Stimulated activated CD4-positive, alpha-beta T cell treated with anti-CD3 and anti-CD28 coated beads, Interleukin-4, amount 100 ng/mL, for 24 hours (primary cell): ENCODE measurements around the gene AMZ1.
"Not testable (repeated sequence)": the region's sequence is repeated elsewhere in the genome, so short reads cannot be mapped to it uniquely, and the experiment has no call there.

ENCODE experiments used
- DNase-seq: peaks from one replicate; pipeline ENCODE4 v3.0.0-alpha.2; 2020

The AMZ1 gene

DNA sequence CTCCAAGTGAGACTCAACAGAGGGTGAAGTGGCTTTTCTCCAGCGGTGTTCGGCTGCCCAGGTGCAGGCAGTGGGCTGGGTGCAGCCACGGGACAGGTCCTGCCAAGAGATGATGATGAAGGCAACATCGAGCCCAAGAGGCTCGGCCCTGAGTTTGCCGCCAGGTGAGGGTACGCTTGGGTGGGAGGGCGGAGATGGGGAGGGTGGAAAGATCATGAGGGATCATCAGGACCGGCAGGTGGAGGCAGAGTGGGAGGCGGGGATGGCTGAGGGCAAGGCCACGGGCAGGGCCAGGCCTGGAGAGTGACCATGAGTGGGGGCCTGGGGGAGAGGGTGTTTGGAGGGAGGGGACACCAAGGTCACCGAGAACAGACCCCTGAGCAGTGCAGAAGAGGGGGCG, 17.8 kb upstream of the AMZ1 start:
- no peak for DNase-seq

DNA sequence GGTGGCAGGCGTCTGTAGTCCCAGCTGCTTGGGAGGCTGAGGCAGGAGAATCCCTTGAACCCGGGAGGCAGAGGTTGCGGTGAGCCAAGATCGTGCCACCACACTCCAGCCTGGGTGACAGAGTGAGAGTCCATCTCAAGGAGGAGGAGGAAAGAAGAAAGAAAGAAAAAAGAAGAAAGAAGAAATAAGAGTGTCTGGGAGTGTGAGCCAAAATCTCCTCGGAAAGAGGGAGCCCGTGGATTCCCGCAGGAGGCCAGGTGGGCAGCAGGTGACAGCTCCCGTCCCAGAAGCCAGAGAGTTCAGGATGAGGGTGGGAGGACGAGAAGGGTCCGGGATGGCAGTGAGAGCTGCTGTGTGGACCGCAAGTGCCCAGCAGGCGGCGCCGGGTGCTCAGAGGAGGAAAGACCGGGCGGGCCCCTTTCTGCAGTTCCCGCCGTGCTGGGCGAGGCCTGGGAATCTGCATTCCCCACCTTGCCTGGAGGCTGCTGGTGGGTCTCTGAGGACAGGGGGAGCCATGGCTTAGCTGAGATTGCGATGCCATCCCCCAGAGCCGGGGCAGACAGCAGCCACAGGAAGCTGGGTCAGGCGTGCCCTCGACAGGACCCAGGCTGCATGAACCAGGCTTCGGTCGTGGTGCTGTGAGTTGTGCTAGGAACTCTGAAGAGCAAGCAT, 17.1 kb upstream of the AMZ1 start:
- peak; percentile 73 for DNase-seq

DNA sequence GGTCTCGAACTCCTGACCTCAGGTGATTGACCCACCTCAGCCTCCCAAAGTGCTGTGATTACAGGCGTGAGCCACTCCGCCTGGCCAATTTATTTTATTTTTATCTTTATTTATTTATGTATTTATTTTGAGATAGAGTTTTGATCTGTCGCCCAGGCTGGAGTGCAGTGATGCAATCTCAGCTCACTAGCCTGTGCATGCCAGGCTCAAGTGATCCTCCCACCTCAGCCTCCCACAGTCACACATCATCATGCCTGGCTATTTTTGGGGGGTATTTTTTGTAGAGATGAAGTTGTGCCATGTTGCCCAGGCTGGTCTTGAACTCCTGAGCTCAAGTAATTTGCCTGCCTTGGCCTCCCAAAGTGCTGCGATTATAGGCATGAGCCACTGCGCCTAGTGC, 14.8 kb upstream of the AMZ1 start:
- DNase-seq, result not testable (repeated sequence)

DNA sequence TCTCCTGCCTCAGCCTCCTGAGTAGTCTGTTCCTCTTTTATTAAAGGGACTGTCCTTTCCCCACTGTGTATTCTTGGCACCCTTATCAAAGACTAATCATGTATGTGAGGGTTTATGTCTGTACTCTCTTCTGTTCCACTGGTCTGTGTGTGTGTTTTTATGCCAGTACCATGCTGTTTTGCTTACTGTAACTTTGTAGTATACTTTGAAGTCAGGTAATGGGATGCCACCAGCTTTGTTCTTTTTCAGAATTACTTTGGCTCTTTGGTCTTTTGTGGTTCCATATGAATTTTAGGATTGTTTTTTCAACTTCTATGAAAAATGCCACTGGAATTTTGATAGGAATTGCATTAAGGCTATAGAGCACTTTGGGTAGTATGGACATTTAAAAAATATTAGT, 14.1 kb upstream of the AMZ1 start:
- DNase-seq, result no peak

DNA sequence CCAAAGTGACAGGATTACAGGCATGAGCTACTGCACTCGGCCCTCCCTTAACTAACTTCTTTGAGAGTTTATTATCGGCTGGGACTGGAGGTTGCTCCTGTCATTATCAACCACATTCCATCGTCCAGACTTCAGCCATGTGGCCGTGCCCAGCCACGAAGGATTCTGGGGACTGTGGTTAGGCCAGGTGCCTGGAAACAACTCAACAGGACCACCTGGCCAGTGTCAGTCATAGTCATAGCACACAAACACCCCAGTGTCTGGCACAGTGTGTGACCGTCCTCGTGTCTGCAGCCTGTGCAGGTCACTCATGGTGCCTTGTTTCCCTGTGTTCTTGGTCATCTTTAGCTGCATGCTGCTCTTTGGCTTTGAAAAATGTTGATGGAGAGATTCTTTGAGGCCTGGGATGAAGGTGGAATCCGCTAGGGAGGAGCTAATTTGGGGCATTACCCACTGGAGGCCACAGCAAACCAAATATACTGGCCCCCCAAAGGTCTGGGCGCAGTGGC, 12.7 kb upstream of the AMZ1 start:
- DNase-seq, result no peak

DNA sequence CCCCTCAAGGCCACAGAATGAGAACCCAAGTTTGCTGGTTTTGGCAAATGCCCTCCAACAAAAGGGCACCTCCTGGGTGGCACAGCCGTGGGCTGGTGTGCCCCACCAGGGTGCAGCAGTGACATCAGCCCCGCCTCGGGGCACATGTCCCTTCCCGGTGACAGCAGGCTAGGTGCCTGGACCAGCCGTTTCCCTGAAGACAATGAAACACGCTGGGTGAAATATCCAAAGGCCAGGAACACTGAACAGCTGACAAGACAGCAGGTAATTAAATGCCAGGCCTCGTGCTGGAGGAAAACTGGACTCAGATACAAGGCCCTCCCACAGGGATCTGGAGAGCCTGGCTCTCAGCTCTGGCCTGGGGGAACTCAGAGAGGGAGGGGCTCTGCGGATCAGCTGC, 11.4 kb upstream of the AMZ1 start:
- not testable (repeated sequence) for DNase-seq

DNA sequence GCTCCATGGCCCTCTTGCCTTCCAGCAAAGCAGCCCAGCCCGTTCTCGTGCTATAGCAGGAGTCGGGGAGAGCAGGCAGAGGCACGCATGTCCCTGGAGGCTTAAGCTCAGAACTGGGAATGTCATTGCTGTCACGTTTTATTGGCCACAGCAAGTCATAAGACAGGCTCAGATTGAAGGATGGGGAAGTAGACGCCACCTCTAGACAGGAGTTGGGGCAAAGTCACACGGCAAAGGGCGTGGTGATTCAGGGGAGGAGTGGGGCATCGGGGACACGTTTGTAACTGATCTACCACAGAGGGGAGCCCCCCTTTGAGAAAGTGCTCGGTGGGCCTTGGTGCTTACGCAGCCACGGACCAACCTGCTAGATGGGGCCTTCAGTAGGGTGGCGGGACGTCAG, 9.5 kb upstream of the AMZ1 start:
- DNase-seq, result not testable (repeated sequence)

DNA sequence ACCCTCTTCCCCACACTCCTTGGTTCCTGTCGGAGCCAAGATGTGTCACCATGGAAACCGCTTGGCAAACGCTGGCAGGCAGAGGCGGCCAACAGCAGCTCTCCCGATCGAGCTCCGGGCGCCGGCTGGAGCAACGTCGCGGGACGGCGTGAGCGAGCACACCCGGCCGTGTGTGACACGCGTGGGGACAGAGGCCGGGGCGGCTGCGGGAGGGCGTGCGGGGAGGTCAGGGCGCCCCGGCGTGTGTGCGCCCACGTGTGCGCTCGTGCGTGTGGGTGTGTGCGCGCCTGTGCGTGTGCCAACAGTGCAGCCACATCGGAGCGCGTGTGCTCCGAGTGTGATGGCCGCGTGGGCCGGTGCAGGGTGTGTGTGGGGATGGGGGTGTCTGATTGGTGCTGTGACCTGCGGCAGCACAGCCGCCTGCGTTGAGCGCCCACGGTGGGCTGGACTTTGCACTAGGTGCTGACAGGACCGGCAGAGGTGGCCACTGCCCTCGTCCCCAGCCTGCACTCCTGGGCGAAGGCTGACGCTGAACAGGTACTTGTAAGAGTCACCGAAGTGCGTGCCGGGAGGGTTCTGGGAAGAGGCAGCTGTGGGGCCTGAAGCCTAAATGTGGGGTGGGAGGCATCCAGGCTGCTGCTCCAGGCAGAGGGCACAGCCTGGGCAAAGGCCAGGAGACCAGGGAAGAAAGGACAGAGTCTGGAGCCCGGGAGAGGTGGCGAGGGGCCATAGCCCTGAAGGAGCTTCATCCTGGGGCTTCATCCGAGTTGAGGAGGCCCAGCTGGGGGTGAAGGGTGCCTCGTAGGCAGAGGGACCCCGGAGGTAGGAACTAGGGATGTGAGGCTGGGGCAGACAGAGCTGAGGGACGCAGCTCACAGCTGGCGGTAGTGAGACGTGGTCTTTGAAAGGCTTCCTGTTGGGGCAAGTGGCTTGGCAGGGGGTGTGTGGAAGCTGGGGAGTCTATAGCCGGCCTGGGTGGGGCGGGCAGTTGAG, 8.6 kb upstream of the AMZ1 start:
- DNase-seq, result not testable (repeated sequence)

DNA sequence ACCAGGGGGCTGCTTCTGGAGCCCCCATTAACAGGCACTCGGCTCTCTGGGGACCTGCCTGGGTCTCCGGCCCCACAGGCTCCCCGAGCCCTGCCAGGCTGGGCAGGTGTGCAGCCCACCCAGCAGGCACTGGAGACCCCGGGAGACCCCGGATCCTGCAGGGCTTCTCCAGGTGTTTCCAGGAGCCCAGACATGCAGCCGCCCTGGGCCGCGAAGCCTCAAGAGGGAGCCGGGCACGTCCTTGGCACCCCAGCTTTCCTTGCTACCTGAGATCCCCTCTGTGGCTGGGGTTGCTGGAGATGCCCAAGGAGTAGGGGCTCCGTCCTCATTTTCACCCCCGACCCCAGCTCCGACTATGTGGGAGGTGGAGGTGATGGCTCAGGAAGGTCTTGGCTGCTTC, 7.7 kb upstream of the AMZ1 start:
- no peak for DNase-seq

DNA sequence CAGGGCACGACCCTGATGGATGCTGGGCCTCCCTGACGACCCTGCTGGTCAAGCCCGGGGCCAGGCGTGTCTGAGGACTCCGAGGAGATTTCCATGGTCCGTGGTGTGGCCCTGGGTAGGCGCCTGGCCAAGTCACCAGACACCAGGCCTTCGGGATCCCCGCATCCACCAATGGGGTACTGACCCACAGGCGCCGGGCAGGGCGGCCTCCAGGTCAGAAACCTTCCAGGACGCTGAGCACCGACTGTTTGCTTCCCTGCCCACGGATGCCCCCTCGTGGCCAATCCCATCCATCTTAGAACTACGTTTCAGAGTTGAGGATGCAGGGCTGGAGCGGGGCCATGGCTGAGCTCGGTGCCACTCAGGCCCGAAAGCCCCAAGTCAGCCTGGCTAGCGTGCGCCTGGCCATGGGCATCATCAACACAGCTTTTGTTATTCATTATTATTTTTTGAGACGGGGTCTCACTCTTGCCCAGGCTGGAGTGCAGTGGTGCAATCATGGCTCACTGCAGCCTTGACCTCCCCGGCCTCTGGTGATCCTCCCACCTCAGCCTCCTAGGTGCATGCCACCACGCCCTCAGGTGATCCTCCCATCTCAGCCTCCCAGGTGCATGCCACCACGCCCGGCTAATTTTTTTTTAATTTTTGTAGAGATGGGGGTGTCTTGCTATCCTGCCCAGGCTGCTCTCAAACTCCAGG, 7.1 kb upstream of the AMZ1 start:
- peak; percentile 55 for DNase-seq

DNA sequence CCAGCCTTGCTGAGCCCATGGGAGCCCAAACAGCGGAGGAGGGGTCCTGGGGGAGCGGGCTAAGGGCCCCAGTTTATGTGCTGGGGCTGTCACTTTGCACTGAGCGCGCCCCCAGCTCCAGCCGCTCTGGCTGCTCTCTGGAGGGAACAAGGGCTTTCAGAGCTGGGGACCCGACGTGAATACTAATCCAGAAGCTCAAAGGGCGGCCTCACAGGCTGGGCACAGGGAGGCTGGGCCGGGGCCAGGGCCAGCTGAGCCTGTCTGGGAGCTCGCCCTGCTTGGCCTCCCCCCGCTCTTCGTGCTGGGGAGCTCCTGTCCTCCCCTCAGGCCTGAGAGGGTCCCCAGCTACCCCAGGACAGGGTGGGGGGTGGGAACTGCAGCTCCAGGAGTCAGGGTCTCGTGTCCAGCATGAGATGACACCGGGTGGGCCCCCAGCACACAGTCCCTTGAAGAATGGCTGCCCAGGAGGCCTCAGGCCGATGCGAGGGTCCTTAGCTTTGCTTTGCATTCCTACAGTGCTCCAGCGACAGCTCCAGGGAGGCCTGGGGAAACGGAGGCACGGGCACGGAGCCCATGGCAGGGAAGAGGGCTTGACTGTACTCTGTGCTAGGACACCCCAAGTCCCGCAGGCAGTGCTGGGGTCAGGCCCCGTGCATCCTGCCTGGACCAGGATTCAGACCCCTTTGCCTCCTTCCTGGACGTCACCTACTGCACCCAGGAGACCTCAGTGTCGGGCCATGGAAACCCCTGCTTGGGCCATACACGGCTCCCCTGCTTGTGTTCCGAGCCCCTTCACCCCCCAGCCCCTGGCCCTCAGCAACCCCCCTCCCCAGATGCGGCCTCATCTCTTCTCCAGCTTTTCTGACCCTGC, 5.8 kb upstream of the AMZ1 start:
- DNase-seq, result no peak

DNA sequence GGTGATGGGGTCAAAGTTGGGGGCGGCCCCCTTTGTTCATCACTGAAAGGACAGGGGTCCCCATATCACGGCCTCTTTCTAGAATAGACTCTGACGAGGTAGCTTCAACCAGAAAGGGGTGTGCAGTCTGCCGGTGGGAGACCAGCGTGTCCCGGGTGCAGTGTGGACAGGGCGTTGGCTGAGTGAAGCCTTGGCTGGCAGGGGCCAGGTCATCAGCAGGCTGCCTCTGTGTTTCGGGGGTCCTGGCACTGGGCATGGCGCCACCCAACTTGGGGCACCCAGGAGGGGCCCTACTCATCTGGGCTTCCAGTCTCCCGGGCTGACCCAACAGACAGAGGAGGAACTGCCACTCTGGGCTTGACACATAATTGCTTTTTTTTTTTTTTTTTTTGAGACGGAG, 3.5 kb upstream of the AMZ1 start:
- no peak for DNase-seq

DNA sequence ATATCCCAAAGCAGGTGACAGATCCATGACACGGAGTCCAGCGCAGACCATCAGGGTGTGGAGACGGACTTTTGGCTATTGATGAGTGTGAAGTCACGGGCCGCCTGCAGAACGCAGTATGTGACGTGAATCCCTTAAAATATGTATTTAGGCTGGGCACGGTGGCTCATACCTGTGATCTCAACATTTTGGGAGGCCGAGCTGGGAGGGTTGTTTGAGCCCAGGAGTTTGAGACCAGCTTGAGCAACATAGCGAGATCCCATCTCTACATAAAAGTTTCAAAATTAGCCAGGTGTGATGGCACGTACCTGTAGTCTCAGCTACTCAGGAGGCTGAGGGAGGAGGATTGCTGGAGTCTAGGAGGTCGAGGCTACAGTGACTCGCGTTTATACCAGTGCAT, 1.9 kb upstream of the AMZ1 start:
- no peak for DNase-seq

DNA sequence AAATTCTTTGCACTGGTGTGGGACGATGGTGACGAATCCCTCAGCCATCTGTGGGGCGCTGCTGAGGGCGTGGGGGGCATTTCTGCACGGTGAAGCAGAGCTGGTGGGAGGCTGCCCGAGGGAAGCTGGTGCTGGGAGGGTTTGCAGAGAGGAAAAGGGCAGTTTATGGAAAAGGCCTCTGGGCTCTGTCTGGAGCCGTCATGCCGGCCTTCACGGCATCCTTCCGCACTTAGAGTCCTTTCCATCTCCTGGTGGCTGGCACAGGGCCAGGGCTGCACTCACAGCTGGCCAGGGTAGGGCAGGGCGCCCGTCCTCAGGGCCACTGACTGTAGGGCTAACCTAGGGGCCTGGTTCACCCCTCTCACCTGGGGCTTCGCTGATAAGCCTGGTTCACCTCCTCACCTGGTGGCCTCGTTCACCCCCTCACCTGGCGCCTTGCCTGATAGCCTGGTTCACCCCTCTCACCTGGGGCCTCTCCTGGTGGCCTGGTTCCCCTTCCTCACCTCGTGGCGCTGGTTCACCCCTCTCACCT, 598 bp upstream of the AMZ1 start:
- no peak for DNase-seq

DNA sequence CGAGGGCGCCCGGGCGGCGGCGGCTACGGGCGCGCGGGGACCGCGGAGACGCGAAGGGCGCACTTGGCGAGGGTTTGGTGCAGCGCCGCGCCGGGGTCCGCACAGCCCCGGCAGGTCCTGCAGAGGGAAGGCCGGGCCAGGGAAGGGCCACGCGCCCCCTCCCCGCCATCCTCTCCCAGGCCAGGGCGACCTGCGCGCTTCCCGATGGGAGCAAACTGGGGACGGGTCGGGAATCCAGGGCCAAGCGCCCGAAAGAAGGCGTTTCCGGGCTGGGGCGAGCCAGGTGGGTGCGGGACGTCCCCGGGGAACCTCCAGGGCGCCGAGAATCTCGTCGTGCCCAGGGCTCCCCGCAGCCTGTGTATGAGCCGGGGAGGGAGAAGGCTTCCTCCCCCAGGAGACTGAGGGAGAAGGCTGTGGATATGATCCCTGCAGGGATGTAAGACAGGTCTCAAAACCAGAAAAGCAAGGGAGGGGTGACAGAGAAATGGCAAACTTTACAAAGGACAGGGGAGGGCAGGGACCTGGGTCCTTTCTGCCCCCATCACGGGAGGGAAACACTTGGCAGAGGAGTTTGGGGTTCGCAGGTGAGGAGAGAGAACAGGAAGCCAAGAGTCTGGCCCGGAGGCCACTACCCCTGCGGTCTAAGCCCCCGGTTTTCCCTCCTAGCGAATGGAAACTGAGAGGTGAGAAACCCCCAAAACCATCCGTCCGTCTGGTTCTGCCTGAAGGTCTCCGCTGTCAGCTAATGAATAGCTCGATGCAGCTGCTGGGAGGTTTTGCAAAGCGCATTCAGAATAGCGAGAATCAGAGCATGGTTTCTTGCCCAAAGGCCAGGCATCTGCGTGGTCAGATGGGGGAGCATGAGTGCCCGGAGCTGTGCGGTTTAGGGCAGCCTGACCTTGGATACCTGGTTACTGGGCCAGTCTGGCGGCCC, 674 bp downstream of the AMZ1 start:
- DNase-seq, result no peak

DNA sequence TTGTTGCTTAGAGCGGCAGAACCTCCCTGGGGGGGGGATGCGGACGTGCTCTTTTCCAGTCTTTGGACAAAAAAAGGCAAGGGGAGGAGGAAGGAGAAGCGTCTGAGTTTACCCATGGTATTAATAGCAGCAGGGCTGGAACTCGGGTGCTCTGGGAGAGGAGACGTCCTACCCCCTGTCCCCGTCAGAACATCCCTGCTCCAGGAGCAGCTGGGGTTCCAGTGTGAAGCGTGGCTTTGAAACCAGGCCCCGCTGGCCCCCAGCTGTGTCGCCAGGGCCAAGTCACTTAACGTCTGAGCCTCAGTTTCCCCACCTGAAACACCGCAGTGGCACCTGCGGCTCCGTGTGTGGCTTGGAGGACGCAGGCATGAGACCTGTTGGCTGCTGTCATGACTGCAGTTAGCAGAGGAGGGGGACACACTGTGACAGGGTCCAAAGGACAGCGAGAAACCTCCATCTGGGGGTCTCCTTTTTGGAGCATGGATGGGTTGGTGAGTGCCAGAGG, 1.4 kb downstream of the AMZ1 start:
- no peak for DNase-seq

DNA sequence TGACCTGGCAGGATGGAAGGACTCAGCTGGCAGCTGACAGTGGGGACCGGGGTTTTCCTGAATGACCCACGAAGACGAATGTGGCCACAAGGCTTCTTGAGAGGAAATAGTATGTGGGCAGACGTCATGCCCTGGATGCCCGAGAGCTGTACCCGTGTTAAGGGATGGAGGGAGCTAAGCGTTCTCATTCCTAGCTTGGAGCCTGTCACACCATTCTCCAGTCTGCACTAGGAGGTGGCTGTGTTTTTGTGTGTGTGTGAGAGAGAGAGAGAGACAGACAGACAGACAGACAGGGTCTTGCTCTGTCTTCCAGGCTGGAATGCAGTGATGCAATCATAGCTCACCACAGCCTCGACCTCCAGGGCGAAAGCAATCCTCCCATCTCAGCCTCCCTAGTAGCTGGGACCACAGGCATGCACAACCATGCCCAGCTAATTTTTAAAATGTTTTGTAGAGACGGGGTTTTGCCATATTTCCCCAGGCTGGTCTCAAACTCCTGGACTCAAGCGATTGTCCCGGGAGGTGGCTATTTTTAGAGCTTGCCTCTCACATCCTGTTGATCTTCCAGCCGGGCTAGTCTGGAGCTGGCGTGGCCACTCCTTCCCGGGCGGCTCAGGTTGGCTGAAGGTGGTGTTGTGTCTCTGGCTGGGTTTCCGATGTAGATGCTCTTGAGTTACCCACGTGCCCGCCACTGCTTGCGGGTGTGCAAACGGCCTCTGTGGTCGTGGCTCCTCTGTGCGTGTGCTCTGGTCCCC, 2.1 kb downstream of the AMZ1 start:
- DNase-seq, result no peak

DNA sequence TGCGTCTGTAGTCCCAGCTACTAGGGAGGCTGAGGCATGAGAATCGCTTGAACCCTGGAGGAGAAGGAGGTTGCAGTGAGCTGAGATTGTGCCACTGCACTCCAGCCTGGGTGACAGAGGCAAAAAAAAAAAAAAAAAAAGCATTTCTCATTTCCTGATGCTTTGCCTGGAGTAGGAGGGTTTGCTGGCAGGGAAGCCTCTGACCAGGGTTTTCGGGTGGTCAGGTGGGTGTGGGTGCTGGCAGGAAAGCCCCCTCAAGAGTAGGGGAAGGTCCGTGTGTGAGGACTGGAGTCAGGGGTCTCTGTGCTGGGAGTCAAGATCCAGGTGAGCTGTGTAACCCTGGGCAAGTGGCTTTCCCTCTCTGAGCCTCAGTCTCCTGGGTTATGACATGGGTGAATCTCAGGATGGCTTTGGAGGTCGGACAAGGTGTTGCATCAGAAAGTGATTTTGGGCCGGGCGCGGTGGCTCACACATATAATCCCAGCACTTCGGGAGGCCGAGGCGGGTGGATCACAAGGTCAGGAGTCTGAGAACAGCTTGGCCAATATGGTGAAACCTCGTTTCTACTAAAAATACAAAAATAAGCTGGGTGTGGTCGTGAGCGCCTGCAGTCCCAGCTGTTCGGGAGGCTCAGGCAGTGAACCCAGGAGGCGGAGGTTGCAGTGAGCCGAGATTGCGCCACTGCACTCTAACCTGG, 3.2 kb downstream of the AMZ1 start:
- DNase-seq, result no peak

DNA sequence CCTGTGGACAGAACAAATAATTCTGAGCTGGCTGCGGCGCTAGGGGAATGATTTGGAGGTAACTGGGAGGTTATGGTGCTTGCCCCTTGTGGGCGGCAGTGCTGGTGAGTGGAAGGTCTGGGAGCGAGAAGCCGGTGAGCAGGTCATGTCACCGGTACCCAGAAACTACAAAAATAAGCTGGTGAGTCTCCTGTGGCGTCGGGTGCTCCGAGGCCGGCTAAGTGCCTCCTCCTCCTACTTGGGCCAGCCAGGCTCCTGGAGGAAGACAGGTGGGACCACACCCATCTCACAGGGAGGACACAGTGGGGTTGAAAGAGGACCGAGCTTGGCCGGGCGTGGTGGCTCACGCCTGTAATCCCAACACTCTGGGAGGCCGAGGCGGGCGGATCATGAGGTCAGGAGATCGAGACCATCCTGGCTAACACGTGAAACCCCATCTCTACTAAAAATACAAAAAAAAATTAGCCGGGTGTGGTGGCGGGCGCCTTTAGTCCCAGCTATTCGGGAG, 4.0 kb downstream of the AMZ1 start:
- not testable (repeated sequence) for DNase-seq
